HCT116 (cell line): ENCODE data around the gene CD63. TPM values are rescaled to one million over a fixed set of nuclear protein-coding genes. Genes with fewer than 3 reads are reported as not detected.

ENCODE experiments used
- ATAC-seq: fragments of 200-7000 bp; cut with Tn5 transposase; 2 replicates; pipeline ENCODE4 v1.9.1; 2020; ENCODE audit warnings: mild to moderate bottlenecking, moderate library complexity
- BruUV-seq: library from RNA; stranded (reverse); fragments of 400-500 nt; replicated peaks from 2 replicates; lab custom pipeline; 2021; lab: Mats Ljungman, UMichigan
- CTCF ChIA-PET: fragments of 300-600 bp; sonication (Branson Sonifier 250); formaldehyde crosslinking; loops from one replicate; lab custom pipeline; 2021; ENCODE audit warnings: antibody characterized with exemption; lab: Charles Lee
- POLR2A ChIA-PET: fragments of 300-600, 350-600 bp; sonication (Branson Sonifier 250); formaldehyde crosslinking; loops from one replicate; lab custom pipeline; 2021; ENCODE audit warnings: antibody characterized with exemption; lab: Charles Lee
- RAD21 ChIA-PET, 2 experiments: fragments of 300-600 bp; sonication (Branson Sonifier 250); formaldehyde crosslinking; loops; one replicate each; lab custom pipeline; 2023; ENCODE audit warnings: low total read pairs in 2 of 2; ENCODE audit not compliant: uncharacterized antibody in 2 of 2, unreplicated experiment in 2 of 2, low non-redundant PET in 1 of 2; lab: Charles Lee
- DNase-seq: peaks from one replicate; pipeline ENCODE4 v3.0.0-alpha.2; 2010; ENCODE audit warnings: low read depth, low spot score
- H2AFZ ChIP-seq: fragments of 200-600 bp; shearing (Covaris generic), sonication (generic); 2 replicates; pipeline ENCODE4 v1.6.1; 2017; ENCODE audit warnings: low read depth, mixed run types, mixed read lengths, antibody characterized with exemption, low read length; ENCODE audit not compliant: poor library complexity, severe bottlenecking
- H3K27ac ChIP-seq: 2 replicates; pipeline ENCODE4 v1.5.1; 2012; ENCODE audit warnings: low read depth, low read length
- H3K27me3 ChIP-seq: fragments of 200-600 bp; sonication (generic); 2 replicates; pipeline ENCODE4 v1.6.1; 2016; ENCODE audit warnings: mixed run types, low read length, mixed read lengths; ENCODE audit not compliant: insufficient read depth
- H3K36me3 ChIP-seq, 2 experiments: fragments of 200-500 bp in 1 of 2; fragments of 200-600 bp in 1 of 2; sonication (Bioruptor generic) in 1 of 2; sonication (generic) in 1 of 2; 2 replicates each; pipeline versions ENCODE4 v1.5.1 to v1.6.1; 2014 to 2016; ENCODE audit warnings: low read length in 2 of 2, inconsistent platforms in 1 of 2, mixed read lengths in 1 of 2, mixed run types in 1 of 2; ENCODE audit not compliant: insufficient read depth in 2 of 2, control insufficient read depth in 1 of 2
- H3K4me1 ChIP-seq, 2 experiments: fragments of 200-600 bp in 1 of 2; sonication (generic) in 1 of 2; 2 replicates each; pipeline versions ENCODE4 v1.5.1 to v1.6.1; 2012 to 2017; ENCODE audit warnings: low read length in 2 of 2, inconsistent platforms in 1 of 2, mild to moderate bottlenecking in 1 of 2, mixed read lengths in 1 of 2, mixed run types in 1 of 2, moderate library complexity in 1 of 2; ENCODE audit not compliant: insufficient read depth in 2 of 2, control insufficient read depth in 1 of 2
- H3K4me2 ChIP-seq: fragments of 200-600 bp; sonication (generic); 2 replicates; pipeline ENCODE4 v1.6.1; 2017; ENCODE audit warnings: mixed run types, low read length, mixed read lengths
- H3K4me3 ChIP-seq, 2 experiments: fragments of 200-600 bp in 1 of 2; sonication (generic) in 1 of 2; replicated peaks in 1 of 2; 2 replicates each; pipeline ENCODE4 v1.5.1; 2011 to 2016; ENCODE audit warnings: low read length in 2 of 2, control low read depth in 1 of 2, low read depth in 1 of 2, mild to moderate bottlenecking in 1 of 2, mixed read lengths in 1 of 2, mixed run types in 1 of 2
- H3K79me2 ChIP-seq: fragments of 200-600 bp; sonication (generic); 2 replicates; pipeline ENCODE4 v1.6.1; 2017; ENCODE audit warnings: mild to moderate bottlenecking, mixed run types, low read length, moderate library complexity, mixed read lengths; ENCODE audit not compliant: insufficient read depth
- H3K9ac ChIP-seq: fragments of 200-600 bp; sonication (generic); 2 replicates; pipeline ENCODE4 v1.6.1; 2016; ENCODE audit warnings: low read length, mixed read lengths
- H3K9me2 ChIP-seq: fragments of 200-600 bp; sonication (generic), shearing (Covaris generic); 2 replicates; pipeline ENCODE4 v1.6.1; 2017; ENCODE audit warnings: mixed run types, mild to moderate bottlenecking, moderate library complexity; ENCODE audit not compliant: insufficient read depth
- H3K9me3 ChIP-seq, 2 experiments: fragments of 200-500 bp in 1 of 2; fragments of 200-600 bp in 1 of 2; sonication (Bioruptor generic) in 1 of 2; sonication (generic) in 1 of 2; 2 replicates each; pipeline ENCODE4 v1.6.1; 2014 to 2017; ENCODE audit warnings: low read length in 2 of 2, mixed read lengths in 2 of 2, inconsistent platforms in 1 of 2, low read depth in 1 of 2, mild to moderate bottlenecking in 1 of 2, mixed run types in 1 of 2, moderate library complexity in 1 of 2; ENCODE audit not compliant: control insufficient read depth in 1 of 2, insufficient read depth in 1 of 2
- H4K20me1 ChIP-seq: fragments of 200-600 bp; sonication (generic), shearing (Covaris generic); 2 replicates; pipeline ENCODE4 v1.6.1; 2017; ENCODE audit warnings: mixed run types, mild to moderate bottlenecking, moderate library complexity; ENCODE audit not compliant: insufficient read depth
- ATF3 ChIP-seq: IDR thresholded peaks from 2 replicates; pipeline ENCODE4 v1.6.1; 2012
- CBX3 ChIP-seq: IDR thresholded peaks from 2 replicates; pipeline ENCODE4 v1.6.1; 2012; ENCODE audit warnings: low read depth
- CTCF ChIP-seq, 3 experiments: fragments of 200-600 bp in 1 of 3; sonication (generic) in 1 of 3; IDR thresholded peaks in 2 of 3; conservative IDR thresholded peaks in 1 of 3; 2 replicates each; pipeline ENCODE4 v1.5.1; 2012 to 2017; ENCODE audit warnings: low read depth in 2 of 3, low read length in 2 of 3, antibody characterized with exemption in 1 of 3, borderline replicate concordance in 1 of 3, control low read depth in 1 of 3, mild to moderate bottlenecking in 1 of 3, mixed read lengths in 1 of 3, mixed run types in 1 of 3, moderate library complexity in 1 of 3; ENCODE audit not compliant: insufficient read depth in 1 of 3
- EGR1 ChIP-seq: IDR thresholded peaks from 2 replicates; pipeline ENCODE4 v1.6.1; 2012; ENCODE audit warnings: low read depth
- ELF1 ChIP-seq: IDR thresholded peaks from 2 replicates; pipeline ENCODE4 v1.6.1; 2012; ENCODE audit warnings: low read depth, borderline replicate concordance
- EZH2 ChIP-seq: fragments of 200-600 bp; sonication (generic); IDR thresholded peaks from 2 replicates; pipeline ENCODE4 v1.6.1; 2017; ENCODE audit warnings: antibody characterized with exemption, mixed run types
- EZH2phosphoT487 ChIP-seq: fragments of 200-600 bp; IDR thresholded peaks from 2 replicates; pipeline ENCODE4 v1.6.1; 2018; ENCODE audit warnings: antibody characterized with exemption, borderline replicate concordance
- FOSL1 ChIP-seq: IDR thresholded peaks from 2 replicates; pipeline ENCODE4 v1.6.1; 2012; ENCODE audit warnings: low read depth
- JUND ChIP-seq: IDR thresholded peaks from 2 replicates; pipeline ENCODE4 v1.6.1; 2012
- POLR2A ChIP-seq: IDR thresholded peaks from 2 replicates; pipeline ENCODE4 v1.7.0; 2011; ENCODE audit warnings: borderline replicate concordance; ENCODE audit not compliant: insufficient read depth, insufficient read length; ENCODE audit errors: extremely low read depth
- POLR2AphosphoS5 ChIP-seq: IDR thresholded peaks from 2 replicates; pipeline ENCODE4 v1.6.1; 2011; ENCODE audit warnings: mild to moderate bottlenecking, low read depth, low read length, moderate library complexity
- RAD21 ChIP-seq: IDR thresholded peaks from 2 replicates; pipeline ENCODE4 v1.6.1; 2012; ENCODE audit warnings: low read depth, mild to moderate bottlenecking
- REST ChIP-seq: IDR thresholded peaks from 2 replicates; pipeline ENCODE4 v1.6.1; 2012; ENCODE audit warnings: low read depth
- SIN3A ChIP-seq: IDR thresholded peaks from 2 replicates; pipeline ENCODE4 v1.6.1; 2012; ENCODE audit warnings: low read depth
- SP1 ChIP-seq: IDR thresholded peaks from 2 replicates; pipeline ENCODE4 v1.6.1; 2012; ENCODE audit warnings: low read depth
- SRF ChIP-seq: IDR thresholded peaks from 2 replicates; pipeline ENCODE4 v1.6.1; 2012; ENCODE audit warnings: low read depth
- YY1 ChIP-seq: IDR thresholded peaks from 2 replicates; pipeline ENCODE4 v1.6.1; 2011; ENCODE audit warnings: low read length, low read depth, moderate library complexity, mild to moderate bottlenecking; ENCODE audit not compliant: insufficient replicate concordance; ENCODE audit errors: extremely low read depth
- ZBTB33 ChIP-seq: IDR thresholded peaks from 2 replicates; pipeline ENCODE4 v1.6.1; 2011; ENCODE audit warnings: mild to moderate bottlenecking, low read length, moderate library complexity; ENCODE audit not compliant: insufficient replicate concordance; ENCODE audit errors: extremely low read depth
- ZNF274 ChIP-seq: fragments of 200-500 bp; sonication (Bioruptor generic); IDR thresholded peaks from 2 replicates; pipeline ENCODE4 v1.6.1; 2014; ENCODE audit warnings: mild to moderate bottlenecking, low read depth, low read length, inconsistent platforms
- intact Hi-C: fragments of 100-400 bp; cut with micrococcal nuclease; formaldehyde crosslinking; loops from 2 replicates; pipeline ENCODE4 v1.10.0; 2022
- total RNA-seq: library from RNA; stranded (reverse); gene quantifications from one replicate; pipeline ENCODE4 v1.2.1, GENCODE V29; 2021; ENCODE audit not compliant: unreplicated experiment

Gene CD63
- total RNA-seq, 1 experiment from 2014 or later: 355 TPM

GRCh38 chr12:55720894-55721444, 7.8 kb downstream of the CD63 start:
- no peak overlapping the region for H3K4me3 ChIP-seq
- ChIA-PET RAD21 (interaction anchor here (0.7 to 1.8 kb wide), 6 partner anchors 9 to 1028 kb away, joined by 3 to 10 read pairs (median 4); partner anchors contain the start of gene CD63 (in 1 of the 2)), CTCF (interaction anchor here (0.7 to 4.1 kb wide), 11 partner anchors 9 to 99 kb away, joined by 3 to 35 read pairs (median 5); partner anchors contain the start of gene CD63), POLR2A (interaction anchor here (1.7 kb wide), 2 partner anchors 8 to 16 kb away, joined by 5 read pairs; partner anchors contain the start of gene CD63)
- H3K9me2 ChIP-seq: no peaks in the 10 kb centered on the region
- peaks cover 7 to 29% of the 10 kb centered on the region in 2 experiments; a peak in 3 of 4 replicates for H3K36me3 ChIP-seq
- H3K79me2 ChIP-seq: peaks cover 14% of the 10 kb centered on the region
- H3K4me1 ChIP-seq: peaks cover 29 to 63% of the 10 kb centered on the region in 2 experiments
- peak; percentile 76 for ATAC-seq
- peak overlapping the region; percentile 30 for H3K27ac ChIP-seq
- H3K4me2 ChIP-seq: peak overlapping the region; percentile 53
- H2AFZ ChIP-seq: no peak overlapping the region
- H4K20me1 ChIP-seq: no peaks in the 10 kb centered on the region
- H3K9me3 ChIP-seq: no peaks in the 10 kb centered on the region
- peak overlapping the region; percentile 34; the same call in 1 of the 2 replicates for H3K9ac ChIP-seq
- intact Hi-C loops: loop anchor here (1.0 kb wide), 2 partner anchors 40 to 61 kb away; a partner anchor contains a TSS
- BruUV-seq: no TSS peak
- DNase-seq: peak; percentile 66
- no peaks in the 10 kb centered on the region for H3K27me3 ChIP-seq
- no peak for TF ChIP-seq EZH2phosphoT487
- TF ChIP-seq FOSL1: no peak
- TF ChIP-seq SRF: no peak
- peak; percentile 15 for TF ChIP-seq YY1
- TF ChIP-seq EGR1: no peak
- no peak for TF ChIP-seq EZH2
- no peak for TF ChIP-seq ZNF274
- peak in 2 of 3 experiments; percentile 67 to 72; a peak in 4 of 6 replicates for TF ChIP-seq CTCF (IDR thresholded peaks at IDR 0.05 in 2 of 3, conservative IDR thresholded peaks at IDR 0.05 in 1 of 3; ENCODE audit: borderline replicate concordance in 1 of 3, insufficient read depth in 1 of 3, low read depth in 2 of 3, low read length in 2 of 3)
- TF ChIP-seq SP1: no peak
- peak; percentile 37; the same call in 1 of the 2 replicates for TF ChIP-seq POLR2AphosphoS5
- TF ChIP-seq CBX3: no peak
- TF ChIP-seq RAD21: no peak
- no peak for TF ChIP-seq SIN3A
- no peak for TF ChIP-seq ELF1
- no peak for TF ChIP-seq ATF3
- no peak for TF ChIP-seq POLR2A
- TF ChIP-seq REST: no peak
- TF ChIP-seq JUND: no peak
- no peak for TF ChIP-seq ZBTB33
